GM18505 (cell line): ENCODE results near the gene TYMP.

Experiments used
- ATAC-seq: cut with Tn5 transposase; IDR thresholded peaks from one replicate; pipeline ENCODE4 v1.9.1; 2021; ENCODE audit not compliant: unreplicated experiment
- POLR2A ChIP-seq: IDR thresholded peaks from 4 replicates; pipeline ENCODE4 v1.6.1; 2011; ENCODE audit warnings: borderline replicate concordance; ENCODE audit not compliant: insufficient read depth, insufficient read length; ENCODE audit errors: extremely low read depth

Gene TYMP

DNA sequence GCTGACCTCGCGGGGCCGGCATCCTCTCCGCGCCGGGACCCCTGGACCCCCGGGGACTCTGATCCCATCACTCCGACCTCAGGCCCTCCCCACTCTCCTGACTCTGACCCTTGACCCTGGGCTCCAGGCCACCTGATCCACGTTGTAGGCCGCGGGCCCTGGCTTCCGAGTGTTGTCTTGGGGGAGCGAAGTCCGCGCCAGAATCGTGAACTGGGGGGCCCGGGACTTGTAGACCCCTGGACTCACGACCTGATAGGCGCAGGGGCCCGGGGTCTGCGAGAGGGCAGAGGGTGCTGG is 716 bp upstream of the TYMP start:
- TF ChIP-seq POLR2A, result no peak
- ATAC-seq, result no peak

GRCh38 chr22:50529416-50529896 is 356 bp downstream of the TYMP start:
- ATAC-seq, result no peak
- no peak for TF ChIP-seq POLR2A

- no peak for TF ChIP-seq POLR2A
- ATAC-seq, result no peak
These were observed 963 bp downstream of the TYMP start for GRCh38 chr22:50528682-50529415.

DNA sequence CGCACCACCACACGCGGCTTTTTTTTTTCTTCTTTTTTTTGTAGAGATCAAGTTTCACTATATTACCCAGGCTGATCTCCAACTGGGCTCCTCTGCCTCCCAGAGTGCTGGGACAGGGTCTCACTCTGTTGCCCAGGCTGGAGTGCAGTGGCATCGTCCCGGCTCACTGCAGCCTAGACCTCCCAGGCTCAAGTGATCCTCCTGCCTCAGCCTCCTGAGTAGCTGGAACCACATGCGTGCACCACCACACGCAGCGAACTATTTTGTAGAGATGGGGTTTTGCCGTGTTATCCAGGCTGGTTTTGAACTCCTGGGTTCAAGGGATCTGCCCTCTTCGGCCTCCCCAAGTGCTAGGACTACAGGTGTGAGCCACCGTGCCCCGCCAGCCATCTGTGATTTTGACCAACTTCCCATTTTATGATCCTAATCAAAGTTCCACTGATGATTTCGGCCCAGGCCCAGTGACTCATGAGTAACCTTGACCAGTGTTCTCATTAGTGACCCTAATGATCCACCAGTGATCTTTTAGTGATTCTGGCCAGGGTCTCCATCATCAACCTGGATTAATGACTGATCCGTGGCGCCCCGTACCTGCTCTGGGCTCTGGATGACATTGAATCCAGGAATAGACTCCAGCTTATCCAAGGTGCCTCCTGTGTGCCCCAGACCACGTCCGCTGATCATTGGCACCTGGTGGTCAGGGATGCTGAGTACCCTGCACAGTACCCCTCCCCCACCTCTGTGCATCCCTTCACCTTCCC is 1.7 kb downstream of the TYMP start:
- ATAC-seq, result no peak
- TF ChIP-seq POLR2A, result peak; percentile 44

- peak; percentile 68 for TF ChIP-seq POLR2A
These were observed 2.7 kb downstream of the TYMP start for GRCh38 chr22:50526834-50527801.

GRCh38 chr22:50526108-50526833 is 3.5 kb downstream of the TYMP start:
- TF ChIP-seq POLR2A, result no peak
- ATAC-seq, result peak; percentile 32

More at GRCh38 chr22:50526834-50527801, 2.7 kb downstream of the TYMP start:
- ATAC-seq, result no peak

GRCh38 chr22:50525858-50526107 is 4.0 kb downstream of the TYMP start:
- no peak for TF ChIP-seq POLR2A
- ATAC-seq, result no peak

GRCh38 chr22:50525104-50525857 is 4.5 kb downstream of the TYMP start, which contains the start of gene SCO2:
Gene SCO2 (minus strand): TSS chr22:50525598. CDS start chr22:50524411, 1,187 bp downstream.
- peak; percentile 84 for TF ChIP-seq POLR2A
- ATAC-seq, result peak; percentile 47

GRCh38 chr22:50524676-50525103 is 5.1 kb downstream of the TYMP start:
- ATAC-seq, result no peak
- peak; percentile 4 for TF ChIP-seq POLR2A

- no peak for ATAC-seq
- TF ChIP-seq POLR2A, result no peak
These were observed 5.8 kb downstream of the TYMP start for GRCh38 chr22:50523806-50524675.

DNA sequence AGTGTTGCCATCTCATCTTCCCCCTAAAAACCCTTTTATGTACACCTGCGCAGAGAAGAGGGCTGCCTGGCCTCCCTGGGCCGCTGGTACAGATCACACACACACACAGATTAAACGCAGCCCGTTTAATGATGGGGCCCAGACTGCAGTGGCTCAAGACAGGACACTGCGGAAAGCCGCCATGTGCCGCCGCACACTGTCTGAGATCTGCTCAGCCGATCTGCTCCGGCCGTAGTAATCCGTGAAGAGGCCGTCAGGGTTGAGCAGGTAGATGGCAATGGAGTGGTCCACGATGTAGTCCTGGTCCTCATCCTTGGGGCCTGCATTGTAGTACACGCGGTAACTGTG is 6.4 kb downstream of the TYMP start:
- ATAC-seq, result no peak
- TF ChIP-seq POLR2A, result no peak
